T-helper 2 cell treated with Interferon-gamma antibody and Interleukin-4, amounts not matched to agents 5 μg/mL and 100 μg/mL, for 36 hours (primary cell): ENCODE results near the gene GRK1.

Experiments used
- DNase-seq: peaks from one replicate; pipeline ENCODE4 v3.0.0; 2021; ENCODE audit warnings: low spot score
- H3K27ac Mint-ChIP-seq: one replicate; pipeline ENCODE4 v1.8.0; 2021; ENCODE audit warnings: mild to moderate bottlenecking, mixed read lengths
- H3K27me3 Mint-ChIP-seq: one replicate; pipeline ENCODE4 v1.8.0; 2021; ENCODE audit warnings: low read depth, mixed read lengths
- H3K36me3 Mint-ChIP-seq: one replicate; pipeline ENCODE4 v1.8.0; 2021; ENCODE audit warnings: low read depth, mixed read lengths
- H3K4me1 Mint-ChIP-seq: one replicate; pipeline ENCODE4 v1.8.0; 2021; ENCODE audit warnings: low read depth, mixed read lengths
- H3K4me3 Mint-ChIP-seq: one replicate; pipeline ENCODE4 v1.8.0; 2022; ENCODE audit warnings: mild to moderate bottlenecking, moderate library complexity, mixed read lengths
- H3K9me3 Mint-ChIP-seq: one replicate; pipeline ENCODE4 v1.8.0; 2021; ENCODE audit warnings: mixed read lengths

The GRK1 gene

DNA sequence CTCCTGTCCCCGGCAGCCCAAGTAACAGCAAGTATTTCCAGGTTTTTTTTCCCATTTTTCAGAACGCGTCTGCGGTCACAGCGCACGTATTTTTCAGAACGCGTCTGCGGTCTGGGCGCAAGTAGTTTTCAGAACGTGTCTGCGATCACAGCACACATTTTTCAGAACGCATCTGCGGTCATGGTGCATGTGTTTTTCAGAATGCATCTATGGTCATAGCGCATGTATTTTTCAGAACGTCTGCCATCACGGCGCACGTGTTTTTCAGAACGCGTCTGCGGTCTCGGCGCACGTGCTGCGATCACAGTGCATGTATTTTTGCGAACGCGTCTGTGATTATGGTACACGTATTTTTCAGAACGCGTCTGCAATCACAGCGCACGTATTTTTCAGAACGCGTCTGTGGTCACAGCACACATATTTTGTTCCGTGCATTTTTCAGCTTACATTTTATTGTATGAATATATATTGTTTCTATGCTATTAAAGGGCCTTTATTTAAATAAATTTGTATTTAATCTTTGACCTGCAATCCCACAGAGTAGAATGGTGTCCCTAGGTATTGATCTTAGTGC is 28.8 kb upstream of the GRK1 start:
- H3K4me1 Mint-ChIP-seq, result peaks cover 4% of the 10 kb centered on the region
- H3K9me3 Mint-ChIP-seq, result no peaks in the 10 kb centered on the region
- no peak overlapping the region for H3K4me3 Mint-ChIP-seq
- peaks cover 72% of the 10 kb centered on the region for H3K36me3 Mint-ChIP-seq
- no peaks in the 10 kb centered on the region for H3K27me3 Mint-ChIP-seq
- no peak for DNase-seq
- H3K27ac Mint-ChIP-seq, result no peak overlapping the region

- no peak for DNase-seq
- Mint-ChIP-seq H3K4me3 (no peak overlapping the region), H3K4me1 (peaks cover 4% of the 10 kb centered on the region), H3K9me3 (no peaks in the 10 kb centered on the region), H3K27me3 (no peaks in the 10 kb centered on the region), H3K36me3 (peaks cover 67% of the 10 kb centered on the region), H3K27ac (no peak overlapping the region)
Measured at GRCh38 chr13:113638806-113639205, 28.2 kb upstream of the GRK1 start.

GRCh38 chr13:113639616-113640262 is 27.3 kb upstream of the GRK1 start:
- no peaks in the 10 kb centered on the region for H3K9me3 Mint-ChIP-seq
- H3K27me3 Mint-ChIP-seq, result no peaks in the 10 kb centered on the region
- H3K4me3 Mint-ChIP-seq, result no peak overlapping the region
- no peak for DNase-seq
- H3K36me3 Mint-ChIP-seq, result peaks cover 58% of the 10 kb centered on the region
- H3K4me1 Mint-ChIP-seq, result no peaks in the 10 kb centered on the region
- H3K27ac Mint-ChIP-seq, result no peak overlapping the region

DNA sequence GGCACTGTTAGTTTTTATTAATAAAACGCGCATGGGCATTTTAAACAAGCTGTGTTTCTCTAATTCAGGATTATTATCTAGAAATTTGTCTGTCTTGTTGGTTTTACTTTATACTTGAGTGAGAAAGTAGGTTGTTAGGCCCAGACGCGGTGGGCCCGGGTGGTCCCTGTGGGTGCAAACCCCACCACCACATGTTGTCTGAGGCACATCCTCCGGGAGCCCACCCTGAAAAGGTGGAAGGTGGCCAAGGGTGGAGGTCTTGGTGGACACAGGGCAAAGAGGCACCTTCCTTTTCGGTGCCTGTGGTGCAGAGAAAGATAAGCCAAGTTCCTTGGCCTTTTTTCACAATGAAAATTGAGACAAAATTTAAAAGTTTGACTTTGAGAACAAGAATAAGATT is 25.6 kb upstream of the GRK1 start:
- H3K9me3 Mint-ChIP-seq, result no peaks in the 10 kb centered on the region
- no peak for DNase-seq
- peaks cover 6% of the 10 kb centered on the region for H3K4me1 Mint-ChIP-seq
- H3K27ac Mint-ChIP-seq, result no peak overlapping the region
- H3K27me3 Mint-ChIP-seq, result no peaks in the 10 kb centered on the region
- H3K36me3 Mint-ChIP-seq, result peaks cover 49% of the 10 kb centered on the region
- no peak overlapping the region for H3K4me3 Mint-ChIP-seq

- H3K4me1 Mint-ChIP-seq, result peaks cover 9% of the 10 kb centered on the region
- no peak overlapping the region for H3K4me3 Mint-ChIP-seq
- H3K27me3 Mint-ChIP-seq, result no peaks in the 10 kb centered on the region
- H3K9me3 Mint-ChIP-seq, result no peaks in the 10 kb centered on the region
- DNase-seq, result no peak
- no peak overlapping the region for H3K27ac Mint-ChIP-seq
- peaks cover 42% of the 10 kb centered on the region for H3K36me3 Mint-ChIP-seq
Measured at GRCh38 chr13:113642563-113642962, 24.5 kb upstream of the GRK1 start.

DNA sequence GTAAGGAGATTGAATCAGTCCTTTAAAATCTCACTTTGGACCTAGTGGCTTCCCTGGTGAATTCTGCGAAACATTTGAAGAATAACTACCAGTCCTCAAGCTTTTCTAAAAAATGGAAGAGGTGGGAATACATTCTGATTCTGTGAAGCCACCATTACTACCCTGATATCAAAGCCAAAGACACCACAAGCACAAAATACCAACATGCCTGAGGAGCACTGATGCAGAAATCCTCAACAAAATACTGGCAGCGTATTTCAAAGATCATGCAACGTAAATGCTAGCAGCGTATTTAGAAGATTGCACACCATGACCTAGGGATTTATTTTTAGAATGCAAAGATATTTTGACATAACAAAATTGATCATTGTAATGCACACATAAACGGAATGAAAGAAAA is 23.4 kb upstream of the GRK1 start:
- DNase-seq, result no peak
- Mint-ChIP-seq H3K27ac (no peak overlapping the region), H3K4me3 (no peak overlapping the region), H3K4me1 (peaks cover 9% of the 10 kb centered on the region), H3K27me3 (no peaks in the 10 kb centered on the region), H3K9me3 (no peaks in the 10 kb centered on the region), H3K36me3 (peaks cover 34% of the 10 kb centered on the region)

- H3K27ac Mint-ChIP-seq, result no peak overlapping the region
- H3K4me1 Mint-ChIP-seq, result peaks cover 9% of the 10 kb centered on the region
- no peak overlapping the region for H3K4me3 Mint-ChIP-seq
- H3K27me3 Mint-ChIP-seq, result no peaks in the 10 kb centered on the region
- DNase-seq, result no peak
- peaks cover 27% of the 10 kb centered on the region for H3K36me3 Mint-ChIP-seq
- H3K9me3 Mint-ChIP-seq, result no peaks in the 10 kb centered on the region
Measured at GRCh38 chr13:113644800-113645199, 22.2 kb upstream of the GRK1 start.

DNA sequence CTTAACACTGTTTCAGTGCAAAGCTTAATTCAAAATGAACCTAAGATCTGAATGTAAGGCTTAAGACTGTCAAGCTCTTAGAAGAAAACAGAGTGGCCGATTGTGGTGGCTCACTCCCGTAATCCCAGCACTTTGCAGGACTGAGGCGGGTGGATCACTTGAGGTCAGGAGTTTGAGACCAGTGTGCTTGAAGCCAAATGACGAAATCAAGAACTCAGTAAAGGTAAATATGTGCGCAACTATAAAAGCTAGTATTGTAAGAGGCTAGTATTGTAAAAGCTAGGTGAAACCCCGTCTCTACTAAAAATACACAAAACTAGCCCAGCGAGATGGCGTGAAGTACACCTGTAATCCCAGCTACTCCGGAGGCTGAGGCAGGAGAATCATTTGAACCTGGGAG is 21.7 kb upstream of the GRK1 start:
- H3K4me3 Mint-ChIP-seq, result no peak overlapping the region
- no peaks in the 10 kb centered on the region for H3K9me3 Mint-ChIP-seq
- no peaks in the 10 kb centered on the region for H3K27me3 Mint-ChIP-seq
- H3K27ac Mint-ChIP-seq, result no peak overlapping the region
- DNase-seq, result no peak
- H3K4me1 Mint-ChIP-seq, result peaks cover 9% of the 10 kb centered on the region
- peaks cover 22% of the 10 kb centered on the region for H3K36me3 Mint-ChIP-seq

DNA sequence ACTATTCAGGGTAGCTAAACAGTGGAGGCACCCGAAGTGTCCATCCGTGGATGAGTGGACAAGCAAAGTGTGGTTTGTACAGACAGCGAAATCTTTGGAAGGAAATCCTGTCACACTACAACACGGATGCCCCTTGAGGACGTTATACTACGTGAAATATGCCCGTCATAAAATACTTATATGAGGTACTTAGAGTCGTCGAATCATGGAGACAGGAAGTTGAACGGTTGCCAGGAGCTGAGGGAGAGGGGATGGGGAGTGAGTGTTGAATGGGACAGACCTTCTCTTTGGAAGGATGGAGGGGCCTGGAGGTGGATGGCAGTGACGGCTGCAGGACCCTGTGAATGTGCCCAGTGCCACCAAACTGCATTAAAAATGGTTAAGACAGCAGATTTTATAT is 20.6 kb upstream of the GRK1 start:
- Mint-ChIP-seq H3K27ac (no peak overlapping the region), H3K4me1 (peaks cover 9% of the 10 kb centered on the region), H3K9me3 (no peaks in the 10 kb centered on the region), H3K4me3 (no peak overlapping the region), H3K27me3 (no peaks in the 10 kb centered on the region), H3K36me3 (peaks cover 14% of the 10 kb centered on the region)
- no peak for DNase-seq

- Mint-ChIP-seq H3K27ac (no peak overlapping the region), H3K27me3 (no peaks in the 10 kb centered on the region), H3K9me3 (no peaks in the 10 kb centered on the region)
Measured at GRCh38 chr13:113646921-113647340, 20.1 kb upstream of the GRK1 start.

GRCh38 chr13:113647351-113648215 is 19.4 kb upstream of the GRK1 start:
- H3K36me3 Mint-ChIP-seq, result peaks cover 4% of the 10 kb centered on the region
- H3K27me3 Mint-ChIP-seq, result no peaks in the 10 kb centered on the region
- no peak for DNase-seq
- no peaks in the 10 kb centered on the region for H3K9me3 Mint-ChIP-seq
- peaks cover 9% of the 10 kb centered on the region for H3K4me1 Mint-ChIP-seq
- H3K27ac Mint-ChIP-seq, result no peak overlapping the region
- no peak overlapping the region for H3K4me3 Mint-ChIP-seq

More at GRCh38 chr13:113646921-113647340, 20.1 kb upstream of the GRK1 start:
- peaks cover 10% of the 10 kb centered on the region for H3K36me3 Mint-ChIP-seq
- no peak overlapping the region for H3K4me3 Mint-ChIP-seq
- H3K4me1 Mint-ChIP-seq, result peaks cover 9% of the 10 kb centered on the region
- no peak for DNase-seq

- Mint-ChIP-seq H3K4me3 (no peak overlapping the region), H3K9me3 (no peaks in the 10 kb centered on the region), H3K27me3 (no peaks in the 10 kb centered on the region), H3K36me3 (no peaks in the 10 kb centered on the region), H3K4me1 (peaks cover 9% of the 10 kb centered on the region), H3K27ac (no peak overlapping the region)
- no peak for DNase-seq
Measured at GRCh38 chr13:113648216-113648610, 18.8 kb upstream of the GRK1 start.

- no peaks in the 10 kb centered on the region for H3K36me3 Mint-ChIP-seq
- H3K27me3 Mint-ChIP-seq, result no peaks in the 10 kb centered on the region
- DNase-seq, result no peak
- no peaks in the 10 kb centered on the region for H3K9me3 Mint-ChIP-seq
- no peak overlapping the region for H3K4me3 Mint-ChIP-seq
- H3K27ac Mint-ChIP-seq, result no peak overlapping the region
- peaks cover 9% of the 10 kb centered on the region for H3K4me1 Mint-ChIP-seq
Measured at GRCh38 chr13:113649212-113649611, 17.8 kb upstream of the GRK1 start.

GRCh38 chr13:113650275-113650674 is 16.7 kb upstream of the GRK1 start:
- H3K4me3 Mint-ChIP-seq, result no peak overlapping the region
- no peak overlapping the region for H3K27ac Mint-ChIP-seq
- H3K36me3 Mint-ChIP-seq, result no peaks in the 10 kb centered on the region
- H3K9me3 Mint-ChIP-seq, result no peaks in the 10 kb centered on the region
- no peak for DNase-seq
- H3K4me1 Mint-ChIP-seq, result peaks cover 9% of the 10 kb centered on the region
- no peaks in the 10 kb centered on the region for H3K27me3 Mint-ChIP-seq
